ENCODE measurements around the gene TECR. TPM values are rescaled to one million over a fixed set of nuclear protein-coding genes. Genes with fewer than 3 reads are reported as not detected.

Gene TECR
- total RNA-seq, 2 donors from 2014 or later, result 60.3 to 63.9 TPM

- H3K4me1 ChIP-seq, result peaks cover 0 to 41% of the 10 kb centered on the region in 2 donors
- peak overlapping the region; percentile 100 for H3K27ac ChIP-seq
- H3K27me3 ChIP-seq, result no peaks in the 10 kb centered on the region
- H3K9me3 ChIP-seq, result no peaks in the 10 kb centered on the region
- no peak for DNase-seq (ENCODE audit: low spot score)
- no peak for TF ChIP-seq CTCF (IDR thresholded peaks at IDR 0.05)
- peak overlapping the region in 1 of 2 donors; percentile 50 for H3K4me3 ChIP-seq
- H3K36me3 ChIP-seq, result peaks cover 24% of the 10 kb centered on the region
Measured at GRCh38 chr19:14519245-14519859, 10.0 kb upstream of the TECR start.

GRCh38 chr19:14519860-14520407 lies 9.5 kb upstream of the TECR start:
- DNase-seq (ENCODE audit: low spot score), result no peak
- TF ChIP-seq CTCF (IDR thresholded peaks at IDR 0.05), result no peak
- Histone ChIP-seq H3K4me3 (no peak overlapping the region), H3K36me3 (peaks cover 19% of the 10 kb centered on the region), H3K4me1 (peaks cover 0 to 35% of the 10 kb centered on the region in 2 donors), H3K27me3 (no peaks in the 10 kb centered on the region), H3K9me3 (no peaks in the 10 kb centered on the region), H3K27ac (peak overlapping the region; percentile 100)

DNA sequence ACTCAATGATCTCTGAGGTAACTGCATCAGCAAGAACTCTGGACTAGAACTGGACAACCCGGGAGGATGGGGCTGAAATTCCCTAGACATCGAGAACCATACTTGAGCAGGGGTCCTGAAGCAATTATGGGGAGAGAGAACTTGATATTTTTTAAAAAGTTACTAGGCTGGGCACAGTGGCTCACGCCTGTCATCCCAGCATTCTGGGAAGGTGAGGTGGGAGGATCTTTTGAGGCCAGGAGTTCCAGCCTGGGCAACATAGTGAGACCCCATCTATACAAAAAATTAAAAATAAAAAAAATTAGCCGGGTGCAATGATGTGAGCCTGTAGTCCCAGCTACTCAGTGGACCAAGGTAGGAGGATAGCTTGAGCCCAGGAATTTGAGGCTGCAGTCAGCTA lies 8.9 kb upstream of the TECR start:
- H3K27ac ChIP-seq, result no peak overlapping the region

GRCh38 chr19:14525729-14526128 lies 3.7 kb upstream of the TECR start:
- Histone ChIP-seq H3K4me1 (peaks cover 0 to 13% of the 10 kb centered on the region in 2 donors), H3K36me3 (no peaks in the 10 kb centered on the region), H3K4me3 (no peak overlapping the region), H3K27me3 (no peaks in the 10 kb centered on the region), H3K9me3 (no peaks in the 10 kb centered on the region), H3K27ac (no peak overlapping the region)
- no peak for DNase-seq (ENCODE audit: low spot score)
- no peak for TF ChIP-seq CTCF (IDR thresholded peaks at IDR 0.05)

More for the DNA sequence above, 8.9 kb upstream of the TECR start:
- Histone ChIP-seq H3K4me3 (no peak overlapping the region), H3K4me1 (peaks cover 0 to 29% of the 10 kb centered on the region in 2 donors), H3K36me3 (peaks cover 12% of the 10 kb centered on the region), H3K27me3 (no peaks in the 10 kb centered on the region), H3K9me3 (no peaks in the 10 kb centered on the region)
- no peak for DNase-seq (ENCODE audit: low spot score)
- TF ChIP-seq CTCF (IDR thresholded peaks at IDR 0.05), result no peak

GRCh38 chr19:14526423-14526822 lies 3.0 kb upstream of the TECR start:
- H3K4me1 ChIP-seq, result peaks cover 0 to 17% of the 10 kb centered on the region in 2 donors
- no peaks in the 10 kb centered on the region for H3K27me3 ChIP-seq
- no peak for TF ChIP-seq CTCF (IDR thresholded peaks at IDR 0.05)
- no peak overlapping the region for H3K4me3 ChIP-seq
- no peaks in the 10 kb centered on the region for H3K9me3 ChIP-seq
- no peaks in the 10 kb centered on the region for H3K36me3 ChIP-seq
- no peak overlapping the region for H3K27ac ChIP-seq
- no peak for DNase-seq (ENCODE audit: low spot score)

Data from right atrium auricular region (tissue), 2 donors.